HG02885 (cell line): ENCODE measurements around the gene ATP2B2.

Source experiments
- ATAC-seq: cut with Tn5 transposase; IDR thresholded peaks from one replicate; pipeline ENCODE4 v1.9.1; 2021; ENCODE audit warnings: mild to moderate bottlenecking; ENCODE audit not compliant: unreplicated experiment, poor library complexity

ATP2B2 gene

GRCh38 chr3:10290481-10291176 lies 214.8 kb downstream of the ATP2B2 start:
- ATAC-seq: no peak

GRCh38 chr3:10289787-10290355 lies 215.5 kb downstream of the ATP2B2 start:
- no peak for ATAC-seq

- no peak for ATAC-seq
Measured at GRCh38 chr3:10289077-10289476, 216.3 kb downstream of the ATP2B2 start.

GRCh38 chr3:10288575-10288960 lies 216.8 kb downstream of the ATP2B2 start:
- ATAC-seq: no peak

- no peak for ATAC-seq
Measured at GRCh38 chr3:10287936-10288574, 217.3 kb downstream of the ATP2B2 start.

- ATAC-seq: no peak
Measured at GRCh38 chr3:10286596-10287295, 218.6 kb downstream of the ATP2B2 start.

- ATAC-seq: no peak
Measured at GRCh38 chr3:10286133-10286524, 219.3 kb downstream of the ATP2B2 start.

- ATAC-seq: no peak
Measured at GRCh38 chr3:10285272-10286132, 219.9 kb downstream of the ATP2B2 start.

GRCh38 chr3:10284496-10284895 lies 220.9 kb downstream of the ATP2B2 start:
- no peak for ATAC-seq

- ATAC-seq: no peak
Measured at GRCh38 chr3:10283638-10284037, 221.7 kb downstream of the ATP2B2 start.

- ATAC-seq: no peak
Measured at GRCh38 chr3:10281951-10282350, 223.4 kb downstream of the ATP2B2 start.

- ATAC-seq: no peak
Measured at GRCh38 chr3:10280571-10280970, 224.8 kb downstream of the ATP2B2 start.

GRCh38 chr3:10280177-10280529 lies 225.2 kb downstream of the ATP2B2 start:
- ATAC-seq: no peak

- ATAC-seq: no peak
Measured at GRCh38 chr3:10279384-10280176, 225.8 kb downstream of the ATP2B2 start.

- ATAC-seq: no peak
Measured at GRCh38 chr3:10278501-10278900, 226.9 kb downstream of the ATP2B2 start.

- no peak for ATAC-seq
Measured at GRCh38 chr3:10277115-10277625, 228.2 kb downstream of the ATP2B2 start.

GRCh38 chr3:10274601-10275000 lies 230.8 kb downstream of the ATP2B2 start:
- ATAC-seq: no peak
